ENCODE results near the gene GLT8D1. TPM values are rescaled to one million over a fixed set of nuclear protein-coding genes. Genes with fewer than 3 reads are reported as not detected.

The GLT8D1 gene
- total and polyA plus RNA-seq, 2 of the 13 experiments (the other 11 are each of a cell fraction or from before 2014, with no cell fraction given) = 110 to 121 TPM

DNA sequence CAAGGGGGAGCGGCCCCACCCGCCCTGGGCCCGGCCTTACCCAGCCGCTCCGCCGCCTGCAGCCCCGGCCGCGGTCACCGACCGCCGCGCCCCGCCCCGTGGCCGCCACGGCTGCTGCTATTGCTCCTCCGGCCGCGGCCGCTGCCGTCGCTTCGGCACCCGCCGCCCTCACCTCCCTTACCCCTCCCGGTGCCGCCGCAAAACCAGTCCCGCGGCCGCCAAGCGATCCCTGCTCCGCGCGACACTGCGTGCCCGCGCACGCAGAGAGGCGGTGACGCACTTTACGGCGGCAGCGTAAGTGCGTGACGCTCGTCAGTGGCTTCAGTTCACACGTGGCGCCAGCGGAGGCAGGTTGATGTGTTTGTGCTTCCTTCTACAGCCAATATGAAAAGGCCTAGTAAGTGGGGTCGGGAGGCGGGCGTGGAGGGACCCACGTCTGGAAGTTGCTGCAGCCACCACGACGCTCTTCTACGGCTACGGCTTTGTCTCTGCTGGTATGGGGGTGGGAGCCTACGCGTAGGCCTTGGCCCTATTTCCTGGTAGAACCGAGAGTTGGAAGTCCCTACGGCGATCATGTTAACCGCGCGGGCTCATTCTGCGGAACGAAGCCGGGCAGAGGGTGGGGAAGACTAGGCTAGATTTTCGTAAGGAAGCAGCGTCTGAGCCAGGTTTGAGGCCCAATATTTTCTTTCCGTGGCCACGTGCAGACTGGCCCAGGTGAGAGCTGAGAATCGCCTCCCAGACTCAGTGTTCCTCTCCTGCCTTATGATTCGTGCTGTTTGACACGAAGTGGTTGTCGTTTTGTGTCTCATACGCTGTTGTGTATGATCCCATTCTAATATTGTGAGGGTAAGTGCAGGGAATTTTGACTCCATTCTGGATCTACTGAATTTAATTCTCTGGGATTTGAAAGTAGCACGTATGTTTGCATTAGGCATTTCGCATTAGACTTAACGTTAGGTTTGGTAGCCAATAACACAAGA lies 19.6 kb downstream of the GLT8D1 start, which contains the start of the genes GNL3 and PBRM1 (continued):
- TF ChIP-seq HNRNPLL (IDR thresholded peaks at IDR 0.05; ENCODE audit: low read depth, low read length, poor library complexity, severe bottlenecking) (peak; percentile 99), DPF2 (CRISPR knock-in tag; IDR thresholded peaks at IDR 0.05; ENCODE audit: borderline replicate concordance, low read depth) (no peak), AHDC1 (CRISPR knock-in tag; IDR thresholded peaks at IDR 0.05; ENCODE audit: borderline replicate concordance) (0 out of 2 replicates have a peak, but pooled peaks have one; percentile 50), SOX5 (CRISPR knock-in tag; IDR thresholded peaks at IDR 0.05; ENCODE audit: borderline replicate concordance) (peak; percentile 66), TSC22D2 (CRISPR knock-in tag; IDR thresholded peaks at IDR 0.05; ENCODE audit: borderline replicate concordance) (0 out of 2 replicates have a peak, but pooled peaks have one; percentile 77), ZNF768 (CRISPR knock-in tag; IDR thresholded peaks at IDR 0.05) (no peak; the same call in none of the 2 replicates), JUND (CRISPR knock-in tag; IDR thresholded peaks at IDR 0.05) (peak; percentile 66), ZNF75D (CRISPR knock-in tag; IDR thresholded peaks at IDR 0.05; ENCODE audit: borderline replicate concordance) (no peak), MTA1 (CRISPR knock-in tag; IDR thresholded peaks at IDR 0.05; ENCODE audit: borderline replicate concordance) (peak; percentile 74; the same call in 1 of the 2 replicates), KDM4B (CRISPR knock-in tag; IDR thresholded peaks at IDR 0.05) (0 out of 2 replicates have a peak, but pooled peaks have one; percentile 85), ZNF142 (CRISPR knock-in tag; IDR thresholded peaks at IDR 0.05) (peak; percentile 71; the same call in 1 of the 2 replicates)
- TF ChIP-seq, protein P1, sequence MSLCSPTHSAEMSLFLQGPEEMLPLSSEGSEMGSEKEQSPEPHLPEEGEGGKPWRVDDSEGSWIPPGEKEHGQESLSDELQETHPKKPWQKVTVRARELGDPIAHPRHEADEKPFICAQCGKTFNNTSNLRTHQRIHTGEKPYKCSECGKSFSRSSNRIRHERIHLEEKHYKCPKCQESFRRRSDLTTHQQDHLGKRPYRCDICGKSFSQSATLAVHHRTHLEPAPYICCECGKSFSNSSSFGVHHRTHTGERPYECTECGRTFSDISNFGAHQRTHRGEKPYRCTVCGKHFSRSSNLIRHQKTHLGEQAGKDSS (CRISPR knock-in tag; IDR thresholded peaks at IDR 0.05; ENCODE audit: borderline replicate concordance, low read depth) = no peak

All from HepG2 (cell line).